A549 (cell line): ENCODE results near the gene RUBCN. TPM values are rescaled to one million over a fixed set of nuclear protein-coding genes. Genes with fewer than 3 reads are reported as not detected.

Experiments
- ATAC-seq, 2 experiments: fragments of 200-7000 bp in 1 of 2; fragments of >200 bp in 1 of 2; cut with Nextera tagmentation in 1 of 2; cut with Tn5 transposase in 1 of 2; 3 replicates each; pipeline versions ENCODE4 v1.8.0 to v1.9.1; 2018 to 2020; ENCODE audit warnings: mild to moderate bottlenecking in 1 of 2, moderate library complexity in 1 of 2
- CTCF ChIA-PET: fragments of 300-600 bp; sonication (Branson Sonifier 250); formaldehyde crosslinking; extraction: SDS; loops from one replicate; lab custom pipeline; 2021; ENCODE audit warnings: antibody characterized with exemption, inconsistent platforms; lab: Yijun Ruan, JAX
- POLR2A ChIA-PET: fragments of 350-600 bp; formaldehyde crosslinking; extraction: SDS; loops from one replicate; lab custom pipeline; 2021; ENCODE audit warnings: antibody characterized with exemption, inconsistent platforms; lab: Yijun Ruan, JAX
- DNase-seq, 2 experiments: peaks; one replicate each; pipeline versions ENCODE4 v3.0.0 to v3.0.0-alpha.2; 2011 to 2016; ENCODE audit warnings: low read depth in 1 of 2, low spot score in 1 of 2
- FAIRE-seq: peaks from 2 replicates; lab custom pipeline; 2011; peaks lifted over from hg19 to GRCh38; lab: Jason Lieb, UNC
- H3K27ac ChIP-seq, 2 experiments: fragments of >200 bp; sonication (Bioruptor Twin); formaldehyde crosslinking; 3 replicates each; pipeline ENCODE4 v1.5.1; 2016 to 2017
- H3K4me1 ChIP-seq: fragments of >200 bp; sonication (Bioruptor Twin); formaldehyde crosslinking; 3 replicates; pipeline ENCODE4 v1.6.1; 2016
- H3K4me2 ChIP-seq: fragments of >200 bp; sonication (Bioruptor Twin); formaldehyde crosslinking; 3 replicates; pipeline ENCODE4 v1.6.1; 2016
- H3K4me3 ChIP-seq: fragments of >200 bp; sonication (Bioruptor Twin); formaldehyde crosslinking; 3 replicates; pipeline ENCODE4 v1.5.1; 2016
- H3K9me3 ChIP-seq: fragments of >200 bp; sonication (Bioruptor Twin); formaldehyde crosslinking; 3 replicates; pipeline ENCODE4 v1.6.1; 2016
- BHLHE40 ChIP-seq: IDR thresholded peaks from 2 replicates; pipeline ENCODE4 v1.6.1; 2012; ENCODE audit warnings: low read depth, low read length, inconsistent platforms
- CEBPB ChIP-seq, 2 experiments: fragments of >200 bp in 1 of 2; sonication (Bioruptor Twin) in 1 of 2; formaldehyde crosslinking in 1 of 2; IDR thresholded peaks; 2 replicates each; pipeline ENCODE4 v1.6.1; 2012 to 2016
- EHMT2 ChIP-seq: fragments of 200-600 bp; sonication (generic); IDR thresholded peaks from 2 replicates; pipeline ENCODE4 v1.6.1; 2016; ENCODE audit warnings: antibody characterized with exemption, low read depth, mild to moderate bottlenecking, moderate library complexity
- EP300 ChIP-seq, 2 experiments: fragments of >200 bp; sonication (Bioruptor Twin); formaldehyde crosslinking; IDR thresholded peaks; 2 replicates in 1 of 2; 3 replicates in 1 of 2; pipeline ENCODE4 v1.6.1; 2016 to 2017
- ESRRA ChIP-seq: fragments of 150-350 bp; IDR thresholded peaks from 2 replicates; pipeline ENCODE4 v1.6.1; 2014; ENCODE audit warnings: mild to moderate bottlenecking, low read length, borderline replicate concordance
- FOSB ChIP-seq: fragments of 250-450 bp; sonication (Bioruptor Pico); IDR thresholded peaks from 2 replicates; pipeline ENCODE4 v1.5.0; 2020; ENCODE audit warnings: mild to moderate bottlenecking, moderate library complexity
- HEYL ChIP-seq: fragments of 250-450 bp; sonication (Bioruptor Pico); IDR thresholded peaks from 2 replicates; pipeline ENCODE4 v1.8.0; 2021; ENCODE audit warnings: mild to moderate bottlenecking, moderate library complexity
- HOXB13 ChIP-seq: fragments of 250-450 bp; sonication (Bioruptor Pico); IDR thresholded peaks from 2 replicates; pipeline ENCODE4 v1.5.0; 2020; ENCODE audit warnings: low read depth, mild to moderate bottlenecking, moderate library complexity
- HOXB5 ChIP-seq: fragments of 250-450 bp; sonication (Bioruptor Pico); IDR thresholded peaks from 2 replicates; pipeline ENCODE4 v1.5.0; 2020; ENCODE audit warnings: mild to moderate bottlenecking, moderate library complexity
- JUN ChIP-seq, 2 experiments: fragments of >200 bp; sonication (Bioruptor Twin); formaldehyde crosslinking; IDR thresholded peaks; 2 replicates in 1 of 2; 3 replicates in 1 of 2; pipeline ENCODE4 v1.6.1; 2016 to 2017
- KDM1A ChIP-seq: fragments of 200-600 bp; sonication (generic); IDR thresholded peaks from 2 replicates; pipeline ENCODE4 v1.6.1; 2016; ENCODE audit warnings: low read depth, mild to moderate bottlenecking
- NFE2L2 ChIP-seq: fragments of 150-350 bp; conservative IDR thresholded peaks from 2 replicates; pipeline ENCODE4 v1.6.1; 2014; ENCODE audit warnings: low read length
- NPAS2 ChIP-seq: fragments of 250-450 bp; sonication (Bioruptor Pico); IDR thresholded peaks from 2 replicates; pipeline ENCODE4 v1.8.0; 2022; ENCODE audit warnings: mild to moderate bottlenecking, moderate library complexity, borderline replicate concordance
- NR3C1 ChIP-seq: fragments of >200 bp; sonication (Bioruptor Twin); formaldehyde crosslinking; IDR thresholded peaks from 3 replicates; pipeline ENCODE4 v1.6.1; 2017
- POLR2AphosphoS2 ChIP-seq: conservative IDR thresholded peaks from 2 replicates; pipeline ENCODE4 v1.6.1; 2012; ENCODE audit warnings: low read length, improper control_type of control experiment, inconsistent platforms
- RARB ChIP-seq: fragments of 250-450 bp; sonication (Bioruptor Pico); IDR thresholded peaks from 2 replicates; pipeline ENCODE4 v1.8.0; 2021; ENCODE audit warnings: mild to moderate bottlenecking, moderate library complexity
- RCOR1 ChIP-seq: fragments of 150-350 bp; IDR thresholded peaks from 2 replicates; pipeline ENCODE4 v1.6.1; 2014; ENCODE audit warnings: antibody characterized with exemption, low read length, low read depth
- RFX5 ChIP-seq: fragments of 450-650 bp; IDR thresholded peaks from 2 replicates; pipeline ENCODE4 v1.7.1; 2014; ENCODE audit warnings: antibody characterized with exemption, mild to moderate bottlenecking, moderate library complexity
- TFCP2L1 ChIP-seq: fragments of 250-450 bp; sonication (Bioruptor Pico); IDR thresholded peaks from 2 replicates; pipeline ENCODE4 v1.5.0; 2021; ENCODE audit warnings: mild to moderate bottlenecking
- TP53 ChIP-seq: fragments of 250-450 bp; sonication (Bioruptor Pico); IDR thresholded peaks from 2 replicates; pipeline ENCODE4 v1.5.0; 2021; ENCODE audit warnings: mild to moderate bottlenecking, moderate library complexity
- ZFP36 ChIP-seq: fragments of 450-650 bp; IDR thresholded peaks from 2 replicates; pipeline ENCODE4 v1.6.1; 2014; ENCODE audit warnings: borderline replicate concordance; ENCODE audit not compliant: partially characterized antibody
- ZSCAN20 ChIP-seq: fragments of 250-450 bp; sonication (Bioruptor Pico); IDR thresholded peaks from 2 replicates; pipeline ENCODE4 v1.8.0; 2022; ENCODE audit warnings: mild to moderate bottlenecking, moderate library complexity
- WGBS: methylation state at CpG from one replicate; pipeline ENCODE4 v1.1.6; 2017; ENCODE audit errors: missing lambda C conversion rate; 5-methylcytosine and 5-hydroxymethylcytosine counted together
- polyA plus RNA-seq, 4 experiments: library from polyadenylated mRNA; depleted of rRNA in 3 of 4; stranded (reverse); fragments of >200 nt; fragmentation: RNase III in 1 of 4; extraction: RNeasy Plus Mini Kit Qiagen cat#74134 plus additional on column Dnase treatment in 1 of 4; gene quantifications; 2 replicates in 3 of 4; 3 replicates in 1 of 4; pipeline ENCODE4 v1.2.3, GENCODE V29; 2011 to 2017
- TF ChIP-seq, protein P1 (sequence below): fragments of >200 bp; sonication (Bioruptor Twin); formaldehyde crosslinking; IDR thresholded peaks from 2 replicates; pipeline ENCODE4 v1.6.1; 2016
- TF ChIP-seq, protein P2 (sequence below): fragments of >200 bp; sonication (Bioruptor Twin); formaldehyde crosslinking; IDR thresholded peaks from 3 replicates; pipeline ENCODE4 v1.5.1; 2016
- TF ChIP-seq, protein P3 (sequence below): fragments of 150-350 bp; IDR thresholded peaks from 2 replicates; pipeline ENCODE4 v1.6.1; 2014; ENCODE audit warnings: low read depth, mild to moderate bottlenecking, low read length
- TF ChIP-seq, protein P4 (sequence below): fragments of 250-450 bp; sonication (Bioruptor Pico); IDR thresholded peaks from 2 replicates; pipeline ENCODE4 v1.5.0; 2021; ENCODE audit warnings: mild to moderate bottlenecking, moderate library complexity, borderline replicate concordance

RUBCN gene
- polyA plus RNA-seq, 2 of the 4 experiments (the other 2 are of a cell fraction) = 6.5 to 8.2 TPM

DNA sequence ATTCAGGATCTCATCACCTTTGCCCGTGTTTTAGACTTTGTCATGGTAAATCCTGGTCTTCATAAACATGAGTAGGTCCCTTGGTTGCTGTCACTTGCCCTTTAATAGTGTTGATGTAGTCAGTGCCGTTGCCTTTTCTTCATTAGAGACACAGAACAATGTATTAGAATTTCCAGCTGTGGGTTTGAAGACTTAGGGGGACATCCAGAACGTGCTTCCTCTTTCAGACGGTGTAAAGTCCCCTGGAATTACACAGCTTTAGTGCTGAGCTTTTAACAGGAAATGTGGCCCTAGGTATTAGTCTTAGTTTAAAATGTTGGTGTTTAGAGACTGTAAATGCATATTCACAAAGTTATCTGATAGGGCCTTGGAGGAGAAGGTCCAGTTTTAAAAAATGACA, 45.5 kb upstream of the RUBCN start:
- no peak for TF ChIP-seq HOXB5 (CRISPR knock-in tag)
- TF ChIP-seq BHLHE40 = no peak
- no peak for TF ChIP-seq EHMT2
- no peak overlapping the region for H3K4me2 ChIP-seq
- ChIA-PET POLR2A (no interaction called here), CTCF (interaction anchor here (1.6 kb wide), 1 partner anchor 161 kb away, joined by 4 read pairs; no protein-coding TSS in a partner anchor)
- H3K4me1 ChIP-seq = no peaks in the 10 kb centered on the region
- DNase-seq (no peak), ATAC-seq (no peak), FAIRE-seq (no peak)
- no peak overlapping the region for H3K27ac ChIP-seq
- no peak overlapping the region for H3K4me3 ChIP-seq
- WGBS = 98% methylated on average over 4 of the region's 4 CpGs
- no peaks in the 10 kb centered on the region for H3K9me3 ChIP-seq

DNA sequence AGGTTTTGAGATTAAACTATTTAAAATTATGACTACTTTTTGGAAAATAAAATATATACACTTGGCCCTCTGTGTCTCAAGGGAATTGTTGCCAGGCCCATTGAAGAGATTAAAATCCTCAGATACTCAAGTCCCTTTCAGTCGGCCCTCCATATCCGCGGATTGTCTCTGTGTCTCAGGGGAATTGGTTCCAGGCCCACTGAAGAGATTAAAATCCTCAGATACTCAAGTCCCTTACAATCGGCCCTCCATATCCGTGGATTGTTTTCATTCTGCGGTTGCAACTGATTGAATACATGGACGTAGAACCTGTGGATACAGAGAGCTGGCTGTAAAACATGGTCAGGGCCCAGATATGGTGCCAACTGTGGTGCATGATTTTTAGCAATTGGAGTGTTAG, 38.6 kb upstream of the RUBCN start:
- WGBS = 86% methylated on average over 7 of the region's 7 CpGs
- no peak for FAIRE-seq
- Histone ChIP-seq H3K4me3 (no peak overlapping the region), H3K27ac (no peak overlapping the region), H3K4me1 (no peaks in the 10 kb centered on the region), H3K4me2 (no peak overlapping the region), H3K9me3 (no peaks in the 10 kb centered on the region)
- no peak for DNase-seq
- no peak for ATAC-seq
- TF ChIP-seq NFE2L2 (no peak), NPAS2 (CRISPR knock-in tag) (no peak), EP300 (IDR thresholded peaks at IDR 0.05) (no peak), FOSB (CRISPR knock-in tag) (no peak), HEYL (no peak)
- TF ChIP-seq, protein P1, sequence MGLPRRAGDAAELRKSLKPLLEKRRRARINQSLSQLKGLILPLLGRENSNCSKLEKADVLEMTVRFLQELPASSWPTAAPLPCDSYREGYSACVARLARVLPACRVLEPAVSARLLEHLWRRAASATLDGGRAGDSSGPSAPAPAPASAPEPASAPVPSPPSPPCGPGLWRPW = no peak
- CTCF ChIA-PET = no interaction called here
- POLR2A ChIA-PET = no interaction called here

DNA sequence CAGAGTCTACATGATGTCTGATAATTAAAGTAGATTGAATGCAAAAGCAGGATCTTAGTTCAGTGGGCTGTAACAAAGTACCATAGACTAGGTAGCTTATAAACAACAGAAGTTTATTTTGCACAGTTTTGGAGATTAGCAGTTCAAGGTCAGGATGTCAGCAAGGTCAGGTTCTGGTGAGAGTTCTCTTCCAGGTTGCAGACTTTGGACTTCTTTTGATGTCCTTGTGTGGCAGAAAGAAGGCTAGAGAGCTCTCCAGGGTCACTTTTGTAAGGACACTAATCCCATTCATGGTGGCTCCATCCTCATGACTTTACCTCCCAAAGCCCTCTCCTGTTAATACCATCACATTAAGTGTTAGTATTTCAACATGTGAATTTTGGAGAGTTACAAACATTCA, 25.1 kb upstream of the RUBCN start:
- DNase-seq (no peak), FAIRE-seq (no peak), ATAC-seq (no peak)
- Histone ChIP-seq H3K9me3 (no peaks in the 10 kb centered on the region), H3K4me2 (no peak overlapping the region), H3K27ac (no peak overlapping the region), H3K4me1 (no peaks in the 10 kb centered on the region), H3K4me3 (no peak overlapping the region)
- POLR2A ChIA-PET = no interaction called here
- no peak for TF ChIP-seq TFCP2L1 (CRISPR knock-in tag)
- TF ChIP-seq EP300 (IDR thresholded peaks at IDR 0.05) = no peak
- TF ChIP-seq, protein P2, sequence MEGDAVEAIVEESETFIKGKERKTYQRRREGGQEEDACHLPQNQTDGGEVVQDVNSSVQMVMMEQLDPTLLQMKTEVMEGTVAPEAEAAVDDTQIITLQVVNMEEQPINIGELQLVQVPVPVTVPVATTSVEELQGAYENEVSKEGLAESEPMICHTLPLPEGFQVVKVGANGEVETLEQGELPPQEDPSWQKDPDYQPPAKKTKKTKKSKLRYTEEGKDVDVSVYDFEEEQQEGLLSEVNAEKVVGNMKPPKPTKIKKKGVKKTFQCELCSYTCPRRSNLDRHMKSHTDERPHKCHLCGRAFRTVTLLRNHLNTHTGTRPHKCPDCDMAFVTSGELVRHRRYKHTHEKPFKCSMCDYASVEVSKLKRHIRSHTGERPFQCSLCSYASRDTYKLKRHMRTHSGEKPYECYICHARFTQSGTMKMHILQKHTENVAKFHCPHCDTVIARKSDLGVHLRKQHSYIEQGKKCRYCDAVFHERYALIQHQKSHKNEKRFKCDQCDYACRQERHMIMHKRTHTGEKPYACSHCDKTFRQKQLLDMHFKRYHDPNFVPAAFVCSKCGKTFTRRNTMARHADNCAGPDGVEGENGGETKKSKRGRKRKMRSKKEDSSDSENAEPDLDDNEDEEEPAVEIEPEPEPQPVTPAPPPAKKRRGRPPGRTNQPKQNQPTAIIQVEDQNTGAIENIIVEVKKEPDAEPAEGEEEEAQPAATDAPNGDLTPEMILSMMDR = no peak
- TF ChIP-seq JUN (IDR thresholded peaks at IDR 0.05) = no peak
- no peak for TF ChIP-seq TP53 (CRISPR knock-in tag)
- CTCF ChIA-PET = no interaction called here

DNA sequence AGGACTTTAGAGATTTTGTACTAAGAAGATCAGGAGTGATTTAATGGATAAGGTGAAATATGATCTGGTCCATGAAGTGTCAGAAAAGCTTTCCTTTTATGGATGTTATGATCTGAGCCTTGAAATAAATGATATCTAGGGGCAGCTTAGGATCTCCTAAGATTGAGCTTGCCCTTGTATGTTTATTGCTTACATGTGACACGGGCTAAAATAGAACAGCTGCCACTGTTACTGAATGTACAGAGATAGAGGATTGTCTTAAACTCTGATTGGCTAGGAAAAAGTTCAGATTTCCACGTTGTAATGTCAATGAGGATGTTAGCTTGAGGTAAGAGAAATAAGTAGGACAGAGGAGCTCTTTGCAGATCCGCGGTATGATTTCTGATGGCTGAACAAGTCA, 21.8 kb upstream of the RUBCN start:
- H3K27ac ChIP-seq = no peak overlapping the region
- ATAC-seq (no peak), FAIRE-seq (no peak), DNase-seq (no peak)
- TF ChIP-seq RCOR1 = no peak
- TF ChIP-seq NR3C1 = no peak
- no peak for TF ChIP-seq HOXB13 (CRISPR knock-in tag)
- H3K4me3 ChIP-seq = no peak overlapping the region
- WGBS = 76% methylated on average over 4 of the region's 4 CpGs
- no peak overlapping the region for H3K4me2 ChIP-seq
- 0 out of 3 replicates have a peak, but pooled peaks cover 3% of the 10 kb centered on the region for H3K4me1 ChIP-seq
- ChIA-PET CTCF (no interaction called here), POLR2A (no interaction called here)
- no peaks in the 10 kb centered on the region for H3K9me3 ChIP-seq

DNA sequence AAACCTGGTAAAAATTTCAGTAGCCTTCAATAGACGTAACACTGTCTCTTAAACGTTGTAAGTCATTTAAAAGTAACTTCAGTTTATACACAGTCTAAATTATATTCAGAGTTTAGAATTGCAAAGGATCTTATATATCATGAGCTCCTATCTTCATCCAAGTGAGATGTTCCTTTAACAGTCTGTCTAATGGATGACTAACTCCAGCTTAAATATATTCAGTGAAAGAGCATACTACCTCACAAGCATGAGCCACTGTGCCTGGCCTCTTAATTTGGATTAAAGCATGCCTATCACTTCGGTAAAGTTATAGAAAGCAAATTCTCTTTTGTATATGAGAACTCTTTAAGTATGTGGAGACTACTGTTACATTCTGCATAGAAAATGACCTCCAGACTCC, 20.0 kb upstream of the RUBCN start:
- H3K4me3 ChIP-seq = no peak overlapping the region
- H3K27ac ChIP-seq = no peak overlapping the region
- ChIA-PET CTCF (interaction anchor here (0.7 kb wide), 1 partner anchor 51 kb away, joined by 3 read pairs; no protein-coding TSS in a partner anchor), POLR2A (no interaction called here)
- DNase-seq (no peak), FAIRE-seq (no peak), ATAC-seq (no peak)
- H3K4me2 ChIP-seq = no peak overlapping the region
- no peaks in the 10 kb centered on the region for H3K9me3 ChIP-seq
- H3K4me1 ChIP-seq = peaks cover 16% of the 10 kb centered on the region
- WGBS = 79% methylated on average over 3 of the region's 3 CpGs
- TF ChIP-seq RARB = no peak
- TF ChIP-seq, protein P3, sequence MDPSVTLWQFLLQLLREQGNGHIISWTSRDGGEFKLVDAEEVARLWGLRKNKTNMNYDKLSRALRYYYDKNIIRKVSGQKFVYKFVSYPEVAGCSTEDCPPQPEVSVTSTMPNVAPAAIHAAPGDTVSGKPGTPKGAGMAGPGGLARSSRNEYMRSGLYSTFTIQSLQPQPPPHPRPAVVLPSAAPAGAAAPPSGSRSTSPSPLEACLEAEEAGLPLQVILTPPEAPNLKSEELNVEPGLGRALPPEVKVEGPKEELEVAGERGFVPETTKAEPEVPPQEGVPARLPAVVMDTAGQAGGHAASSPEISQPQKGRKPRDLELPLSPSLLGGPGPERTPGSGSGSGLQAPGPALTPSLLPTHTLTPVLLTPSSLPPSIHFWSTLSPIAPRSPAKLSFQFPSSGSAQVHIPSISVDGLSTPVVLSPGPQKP = no peak
- TF ChIP-seq ESRRA = no peak
- TF ChIP-seq RCOR1 = no peak
- TF ChIP-seq ZSCAN20 (CRISPR knock-in tag) = no peak
- TF ChIP-seq, protein P4, sequence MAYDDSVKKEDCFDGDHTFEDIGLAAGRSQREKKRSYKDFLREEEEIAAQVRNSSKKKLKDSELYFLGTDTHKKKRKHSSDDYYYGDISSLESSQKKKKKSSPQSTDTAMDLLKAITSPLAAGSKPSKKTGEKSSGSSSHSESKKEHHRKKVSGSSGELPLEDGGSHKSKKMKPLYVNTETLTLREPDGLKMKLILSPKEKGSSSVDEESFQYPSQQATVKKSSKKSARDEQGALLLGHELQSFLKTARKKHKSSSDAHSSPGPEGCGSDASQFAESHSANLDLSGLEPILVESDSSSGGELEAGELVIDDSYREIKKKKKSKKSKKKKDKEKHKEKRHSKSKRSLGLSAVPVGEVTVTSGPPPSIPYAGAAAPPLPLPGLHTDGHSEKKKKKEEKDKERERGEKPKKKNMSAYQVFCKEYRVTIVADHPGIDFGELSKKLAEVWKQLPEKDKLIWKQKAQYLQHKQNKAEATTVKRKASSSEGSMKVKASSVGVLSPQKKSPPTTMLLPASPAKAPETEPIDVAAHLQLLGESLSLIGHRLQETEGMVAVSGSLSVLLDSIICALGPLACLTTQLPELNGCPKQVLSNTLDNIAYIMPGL (CRISPR knock-in tag) = no peak
- TF ChIP-seq POLR2AphosphoS2 = no peak
- no peak for TF ChIP-seq RFX5
- TF ChIP-seq KDM1A = no peak
- no peak for TF ChIP-seq ZFP36
- no peak for TF ChIP-seq CEBPB (IDR thresholded peaks at IDR 0.05)
